Left colon (tissue), 2 donors: ENCODE results near the gene RAB3IP. TPM values are rescaled to one million over a fixed set of nuclear protein-coding genes. Genes with fewer than 3 reads are reported as not detected.

Experiments used
- ATAC-seq: fragments of 200-7000 bp; cut with Tn5 transposase; one replicate; pipeline ENCODE4 v1.9.1; 2020; ENCODE audit warnings: mild to moderate bottlenecking, moderate library complexity
- DNase-seq, 2 donors: peaks; one replicate each; pipeline ENCODE4 v3.0.0-alpha.2; 2020
- intact Hi-C, 2 donors: fragments of 100-400 bp; cut with DNase I in 1 of 2; cut with micrococcal nuclease in 1 of 2; formaldehyde crosslinking; loops; one replicate each; pipeline versions ENCODE4 v1.11.2 to v1.14.0; 2022; cut with DNase I, micrococcal nuclease
- long read RNA-seq: library from polyadenylated mRNA; unstranded; transcript quantifications from one replicate; pipeline ENCODE4 v2.0.0, GENCODE V29; 2021
- total RNA-seq, 2 donors: library from RNA; stranded (reverse); fragmentation: NEBNext Ultra II Directional; extraction: Animal tissue kit (Norgen Biotek cat#: 25700); gene quantifications; one replicate each; pipeline ENCODE4 v1.2.1, GENCODE V29; 2021
- donor health status: DM: no; HTN: no; CAD: no.
- donor health status: DM: yes; HTN: yes; CAD: no.

Gene RAB3IP
- 10 to 100 TPM; 37.3 to 45.1 TPM for total RNA-seq
- long read RNA-seq, full-length matches to known transcripts = 26 of 33 reads
- long read RNA-seq, partial matches to known transcripts = 5 of 33 reads
- long read RNA-seq, other reads (novel, unspliced or antisense) = 2 of 33 reads

- intact Hi-C loops = no loop called here
- DNase-seq (peak; percentile 87 to 93), ATAC-seq (peak; percentile 86)
These were observed at the start of gene RAB3IP for GRCh38 chr12:69738351-69739286. Gene RAB3IP (plus strand): TSS chr12:69738860. CDS start chr12:69755409, 16,549 bp downstream.

GRCh38 chr12:69689638-69690037 is 49.0 kb upstream of the RAB3IP start:
- DNase-seq (no peak), ATAC-seq (no peak)
- intact Hi-C loops = no loop called here

GRCh38 chr12:69694123-69694522 is 44.5 kb upstream of the RAB3IP start:
- DNase-seq = no peak
- ATAC-seq = no peak
- intact Hi-C loops = no loop called here

GRCh38 chr12:69698054-69698453 is 40.6 kb upstream of the RAB3IP start:
- no peak for ATAC-seq
- no peak for DNase-seq
- intact Hi-C loops = no loop called here

- ATAC-seq = no peak
- DNase-seq = no peak
- intact Hi-C loops = no loop called here
These were observed 39.7 kb upstream of the RAB3IP start, which contains the start of gene BEST3 for GRCh38 chr12:69698769-69699540. Gene BEST3 (minus strand): TSS chr12:69699303. CDS start chr12:69697798, 1,505 bp downstream.

GRCh38 chr12:69701826-69702225 is 36.8 kb upstream of the RAB3IP start:
- ATAC-seq (no peak), DNase-seq (no peak)
- intact Hi-C loops = no loop called here

GRCh38 chr12:69703146-69703642 is 35.5 kb upstream of the RAB3IP start:
- ATAC-seq (no peak), DNase-seq (no peak)
- intact Hi-C loops = no loop called here

- DNase-seq = no peak
- ATAC-seq = no peak
- intact Hi-C loops = no loop called here
These were observed 34.3 kb upstream of the RAB3IP start for GRCh38 chr12:69704357-69704756.

GRCh38 chr12:69708649-69709048 is 30.0 kb upstream of the RAB3IP start:
- ATAC-seq (no peak), DNase-seq (no peak)
- intact Hi-C loops = no loop called here

GRCh38 chr12:69712826-69713225 is 25.8 kb upstream of the RAB3IP start:
- DNase-seq = no peak

GRCh38 chr12:69714542-69714941 is 24.1 kb upstream of the RAB3IP start:
- no peak for DNase-seq
- no peak for ATAC-seq
- intact Hi-C loops = no loop called here

More at GRCh38 chr12:69712826-69713225, 25.8 kb upstream of the RAB3IP start:
- intact Hi-C loops = no loop called here
- ATAC-seq = no peak

GRCh38 chr12:69719336-69720316 is 19.0 kb upstream of the RAB3IP start:
- ATAC-seq (peak; percentile 92), DNase-seq (no peak)
- intact Hi-C loops = no loop called here

GRCh38 chr12:69720750-69721149 is 17.9 kb upstream of the RAB3IP start:
- peak in 1 of 2 donors; percentile 19 for DNase-seq
- peak; percentile 79 for ATAC-seq
- intact Hi-C loops = no loop called here

- DNase-seq (no peak), ATAC-seq (no peak)
- intact Hi-C loops = no loop called here
These were observed 11.7 kb upstream of the RAB3IP start for GRCh38 chr12:69726922-69727321.

- intact Hi-C loops = no loop called here
- no peak for ATAC-seq
- DNase-seq = no peak
These were observed 6.6 kb upstream of the RAB3IP start for GRCh38 chr12:69732088-69732487.

- intact Hi-C loops = no loop called here
- ATAC-seq (no peak), DNase-seq (no peak)
These were observed 5.0 kb upstream of the RAB3IP start for GRCh38 chr12:69733638-69734037.

GRCh38 chr12:69739287-69740191 is 879 bp downstream of the RAB3IP start:
- intact Hi-C loops = no loop called here
- peak; percentile 73 for ATAC-seq
- peak; percentile 52 to 80 for DNase-seq
